SH-SY5Y (cell line): ENCODE measurements around the gene GNAL.

Source experiments
- GATA2 ChIP-seq: IDR thresholded peaks from 2 replicates; pipeline ENCODE4 v1.6.1; 2011; ENCODE audit warnings: mild to moderate bottlenecking, low read depth, low read length
- GATA3 ChIP-seq: IDR thresholded peaks from 2 replicates; pipeline ENCODE4 v1.6.1; 2011; ENCODE audit warnings: low read depth, mild to moderate bottlenecking, low read length, moderate library complexity

DNA sequence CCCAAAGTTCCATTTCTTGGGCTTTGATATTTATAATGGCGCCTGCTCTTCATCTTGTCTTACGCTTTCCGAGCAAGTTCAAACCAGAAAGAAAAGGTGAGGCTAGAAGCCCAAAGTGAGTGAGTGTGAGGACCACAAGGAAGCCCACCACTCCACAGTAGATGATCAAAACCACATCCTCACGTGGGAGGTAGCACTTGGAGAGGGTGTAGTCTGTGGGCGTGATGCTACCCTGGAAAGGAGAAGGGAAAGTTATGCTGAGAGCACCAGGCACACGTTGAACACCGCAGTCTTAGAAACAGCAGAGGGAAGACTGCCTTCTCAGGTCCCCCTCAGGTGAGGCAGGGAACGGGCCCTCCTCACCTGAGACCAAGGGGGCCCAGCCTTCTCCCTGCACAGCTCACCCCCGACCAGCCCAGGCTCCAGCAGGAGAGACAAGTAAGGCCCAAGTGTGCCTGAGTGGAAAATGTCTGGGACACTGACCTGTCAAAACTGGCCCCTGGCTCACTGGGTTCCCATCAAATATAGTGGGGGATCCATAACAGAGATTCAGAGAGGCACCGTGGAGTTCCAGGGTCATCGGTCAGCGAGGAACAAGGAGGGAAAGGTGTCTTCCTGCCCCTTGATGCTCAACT lies 195.4 kb downstream of the GNAL start:
- TF ChIP-seq GATA2, result no peak
- no peak for TF ChIP-seq GATA3
